ENCODE measurements around the gene PUS7L. TPM values are rescaled to one million over a fixed set of nuclear protein-coding genes. Genes with fewer than 3 reads are reported as not detected.

The PUS7L gene
- polyA plus RNA-seq, 1 donor from 2014 or later: 29.2 TPM

- peaks cover 26% of the 10 kb centered on the region for H3K79me2 ChIP-seq (replicated peaks; ENCODE audit: insufficient read depth, low read length)
- TF ChIP-seq CTCF (IDR thresholded peaks at IDR 0.05; ENCODE audit: poor library complexity, severe bottlenecking) (peak; percentile 66), SMC3 (conservative IDR thresholded peaks at IDR 0.05; ENCODE audit: poor library complexity) (peak; percentile 50), RAD21 (conservative IDR thresholded peaks at IDR 0.05) (peak; percentile 39), TAF1 (IDR thresholded peaks at IDR 0.05; ENCODE audit: low read depth) (peak; percentile 14), REST (IDR thresholded peaks at IDR 0.05; ENCODE audit: borderline replicate concordance) (peak; percentile 47), EZH2 (IDR thresholded peaks at IDR 0.05; ENCODE audit: borderline replicate concordance, insufficient read depth, low read length, poor library complexity, severe bottlenecking) (no peak), EP300 (conservative IDR thresholded peaks at IDR 0.05; ENCODE audit: poor library complexity, severe bottlenecking) (peak; percentile 71), MXI1 (conservative IDR thresholded peaks at IDR 0.05; ENCODE audit: poor library complexity, severe bottlenecking) (peak; percentile 70), POLR2AphosphoS5 (IDR thresholded peaks at IDR 0.05) (peak; percentile 84)
- H3K27ac ChIP-seq (ENCODE audit: low read length): peak within 1 kb of the TSS; percentile 93
- no peaks in the 10 kb centered on the region for H3F3A ChIP-seq (ENCODE audit: insufficient read depth, low read length, poor library complexity, severe bottlenecking)
- H3K36me3 ChIP-seq (ENCODE audit: insufficient read depth, low read length): no peaks in the 10 kb centered on the region
- H3K4me2 ChIP-seq (ENCODE audit: low read length): peak within 1 kb of the TSS; percentile 88
- peak within 1 kb of the TSS; percentile 89 for H2AFZ ChIP-seq (ENCODE audit: low read depth, low read length)
- H3K9ac ChIP-seq (ENCODE audit: low read length): peak within 1 kb of the TSS; percentile 90
- H3K27me3 ChIP-seq (ENCODE audit: insufficient read depth, low read depth, low read length): no peaks in the 10 kb centered on the region
- H3K9me3 ChIP-seq (ENCODE audit: low read length): no peaks in the 10 kb centered on the region
- no peaks in the 10 kb centered on the region for H4K20me1 ChIP-seq (ENCODE audit: insufficient read depth)
- no peaks in the 10 kb centered on the region for H3K9me2 ChIP-seq (ENCODE audit: insufficient read depth, low read length)
- H3K4me3 ChIP-seq (ENCODE audit: low read length): peak within 1 kb of the TSS; percentile 76
Observed at GRCh38 chr12:43805860-43806736, 47.5 kb upstream of the PUS7L start, which contains the start of gene TWF1. TWF1 (minus strand) TSS chr12:43806317; CDS start chr12:43806245, 72 bp downstream.

GRCh38 chr12:43805149-43805859 lies 46.7 kb upstream of the PUS7L start:
- Histone ChIP-seq H3K9me2 (ENCODE audit: insufficient read depth, low read length) (no peaks in the 10 kb centered on the region), H3K4me3 (ENCODE audit: low read length) (peak overlapping the region; percentile 76), H3K4me2 (ENCODE audit: low read length) (peak overlapping the region; percentile 88), H3K36me3 (ENCODE audit: insufficient read depth, low read length) (no peaks in the 10 kb centered on the region), H3F3A (ENCODE audit: insufficient read depth, low read length, poor library complexity, severe bottlenecking) (no peaks in the 10 kb centered on the region), H3K79me2 (replicated peaks; ENCODE audit: insufficient read depth, low read length) (peaks cover 26% of the 10 kb centered on the region), H3K27ac (ENCODE audit: low read length) (peak overlapping the region; percentile 93), H2AFZ (ENCODE audit: low read depth, low read length) (peak overlapping the region; percentile 36), H3K9me3 (ENCODE audit: low read length) (no peaks in the 10 kb centered on the region), H3K27me3 (ENCODE audit: insufficient read depth, low read depth, low read length) (no peaks in the 10 kb centered on the region), H4K20me1 (ENCODE audit: insufficient read depth) (no peaks in the 10 kb centered on the region), H3K9ac (ENCODE audit: low read length) (peak overlapping the region; percentile 90)
- TF ChIP-seq MXI1 (conservative IDR thresholded peaks at IDR 0.05; ENCODE audit: poor library complexity, severe bottlenecking) (no peak), TAF1 (IDR thresholded peaks at IDR 0.05; ENCODE audit: low read depth) (no peak), CTCF (IDR thresholded peaks at IDR 0.05; ENCODE audit: poor library complexity, severe bottlenecking) (no peak), REST (IDR thresholded peaks at IDR 0.05; ENCODE audit: borderline replicate concordance) (no peak), EP300 (conservative IDR thresholded peaks at IDR 0.05; ENCODE audit: poor library complexity, severe bottlenecking) (no peak), EZH2 (IDR thresholded peaks at IDR 0.05; ENCODE audit: borderline replicate concordance, insufficient read depth, low read length, poor library complexity, severe bottlenecking) (no peak), SMC3 (conservative IDR thresholded peaks at IDR 0.05; ENCODE audit: poor library complexity) (no peak), RAD21 (conservative IDR thresholded peaks at IDR 0.05) (no peak), POLR2AphosphoS5 (IDR thresholded peaks at IDR 0.05) (no peak)
